BE2C (cell line): ENCODE results near the gene RPL27A.

Experiments used
- DNase-seq: peaks from one replicate; pipeline ENCODE4 v3.0.0-alpha.2; 2020
- H3K27me3 ChIP-seq: fragments of 250-450 bp; sonication (Bioruptor Pico); 2 replicates; pipeline ENCODE4 v1.5.1; 2020; ENCODE audit warnings: mild to moderate bottlenecking
- H3K36me3 ChIP-seq: fragments of 250-450 bp; sonication (Bioruptor Pico); 2 replicates; pipeline ENCODE4 v1.5.1; 2020; ENCODE audit warnings: mild to moderate bottlenecking
- H3K4me1 ChIP-seq: fragments of 250-450 bp; sonication (Bioruptor Pico); 2 replicates; pipeline ENCODE4 v1.5.1; 2020
- H3K4me3 ChIP-seq: 2 replicates; pipeline ENCODE4 v1.5.1; 2011; ENCODE audit warnings: low read depth, low read length
- H3K9me3 ChIP-seq: fragments of 250-450 bp; sonication (Bioruptor Pico); 2 replicates; pipeline ENCODE4 v1.5.1; 2020
- CTCF ChIP-seq: IDR thresholded peaks from 2 replicates; pipeline ENCODE4 v1.5.1; 2012; ENCODE audit warnings: mild to moderate bottlenecking, low read depth, low read length

RPL27A gene

GRCh38 chr11:8693010-8693551 is 10.5 kb downstream of the RPL27A start:
- Histone ChIP-seq H3K27me3 (no peaks in the 10 kb centered on the region), H3K9me3 (no peaks in the 10 kb centered on the region), H3K4me3 (no peak overlapping the region), H3K4me1 (no peaks in the 10 kb centered on the region), H3K36me3 (peaks cover 4% of the 10 kb centered on the region)
- no peak for DNase-seq
- no peak for TF ChIP-seq CTCF

- no peaks in the 10 kb centered on the region for H3K4me1 ChIP-seq
- no peak for TF ChIP-seq CTCF
- no peak overlapping the region for H3K4me3 ChIP-seq
- H3K36me3 ChIP-seq = peaks cover 4% of the 10 kb centered on the region
- H3K9me3 ChIP-seq = no peaks in the 10 kb centered on the region
- no peaks in the 10 kb centered on the region for H3K27me3 ChIP-seq
- DNase-seq = no peak
Measured at GRCh38 chr11:8693555-8693954, 11.0 kb downstream of the RPL27A start.

DNA sequence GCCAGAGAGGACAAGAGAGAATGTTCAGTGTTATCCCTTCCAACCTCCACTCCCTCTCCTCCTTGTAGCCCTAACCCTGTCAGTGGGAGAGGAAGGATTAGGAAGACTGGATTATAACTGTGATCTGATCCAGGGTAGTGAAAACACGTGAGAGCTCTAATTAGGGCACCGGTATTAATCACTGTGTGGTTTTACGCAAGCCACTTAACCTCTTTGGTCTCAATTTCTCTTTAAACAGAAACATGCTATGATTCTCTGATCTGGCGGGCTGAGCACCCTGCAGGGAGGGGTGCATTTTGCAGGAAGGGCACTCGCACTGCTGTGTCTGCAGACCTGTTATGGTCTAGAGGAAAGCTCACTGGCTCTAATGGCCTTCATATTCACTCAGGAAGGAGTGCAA is 11.5 kb downstream of the RPL27A start:
- no peak overlapping the region for H3K4me3 ChIP-seq
- H3K36me3 ChIP-seq = peaks cover 4% of the 10 kb centered on the region
- H3K27me3 ChIP-seq = no peaks in the 10 kb centered on the region
- TF ChIP-seq CTCF = no peak
- H3K9me3 ChIP-seq = no peaks in the 10 kb centered on the region
- H3K4me1 ChIP-seq = no peaks in the 10 kb centered on the region
- DNase-seq = no peak

DNA sequence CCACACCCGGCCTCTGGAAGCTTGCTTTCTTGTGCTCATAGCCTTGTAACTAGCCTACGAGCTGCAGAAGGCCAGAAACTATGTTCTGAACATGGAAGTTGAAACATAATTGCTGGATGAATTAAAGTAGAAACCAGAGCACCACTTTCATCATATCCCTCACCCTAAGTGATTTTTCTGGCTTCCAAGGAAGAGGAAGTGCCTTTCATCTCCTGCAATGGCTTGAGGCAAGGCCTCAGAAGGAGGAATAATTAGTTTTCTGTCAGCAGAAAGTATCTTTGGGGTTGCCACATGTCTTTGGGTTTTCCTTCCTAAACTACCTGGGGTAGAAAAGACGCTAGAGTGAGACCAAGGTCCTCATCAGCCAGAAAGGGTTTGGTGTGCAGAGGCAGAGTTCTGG is 14.5 kb downstream of the RPL27A start:
- DNase-seq = no peak
- H3K4me3 ChIP-seq = no peak overlapping the region
- H3K4me1 ChIP-seq = no peaks in the 10 kb centered on the region
- no peaks in the 10 kb centered on the region for H3K9me3 ChIP-seq
- H3K27me3 ChIP-seq = no peaks in the 10 kb centered on the region
- TF ChIP-seq CTCF = no peak
- H3K36me3 ChIP-seq = peaks cover 3% of the 10 kb centered on the region

- H3K9me3 ChIP-seq = no peaks in the 10 kb centered on the region
- H3K4me3 ChIP-seq = no peak overlapping the region
- no peaks in the 10 kb centered on the region for H3K27me3 ChIP-seq
- H3K36me3 ChIP-seq = no peaks in the 10 kb centered on the region; the same call in none of the 2 replicates
- TF ChIP-seq CTCF = no peak
- no peak for DNase-seq
- H3K4me1 ChIP-seq = no peaks in the 10 kb centered on the region
Measured at GRCh38 chr11:8698379-8698851, 15.8 kb downstream of the RPL27A start.

GRCh38 chr11:8698917-8699441 is 16.4 kb downstream of the RPL27A start:
- H3K4me1 ChIP-seq = no peaks in the 10 kb centered on the region
- no peak overlapping the region for H3K4me3 ChIP-seq
- H3K36me3 ChIP-seq = no peaks in the 10 kb centered on the region; the same call in none of the 2 replicates
- no peak for DNase-seq
- TF ChIP-seq CTCF = no peak
- no peaks in the 10 kb centered on the region for H3K27me3 ChIP-seq
- H3K9me3 ChIP-seq = no peaks in the 10 kb centered on the region
